Activated naive CD4-positive, alpha-beta T cell treated with anti-CD3 and anti-CD28 coated beads for 36 hours (primary cell): ENCODE measurements around the gene DYNC1LI1. TPM values are rescaled to one million over a fixed set of nuclear protein-coding genes. Genes with fewer than 3 reads are reported as not detected.
"Not testable (repeated sequence)": the region's sequence is repeated elsewhere in the genome, so short reads cannot be mapped to it uniquely, and the experiment has no call there.

Experiments used
- CTCF ChIA-PET: fragments of 350-600 bp; sonication (Branson Sonifier 250); formaldehyde crosslinking; loops from one replicate; lab custom pipeline; 2021; ENCODE audit warnings: antibody characterized with exemption; lab: Charles Lee
- DNase-seq: peaks from one replicate; pipeline ENCODE4 v3.0.0-alpha.2; 2020
- H3K27ac Mint-ChIP-seq: one replicate; pipeline ENCODE4 v1.8.0; 2021; ENCODE audit warnings: mild to moderate bottlenecking, mixed read lengths
- H3K27me3 Mint-ChIP-seq: one replicate; pipeline ENCODE4 v1.8.0; 2021; ENCODE audit warnings: low read depth, mixed read lengths
- H3K36me3 Mint-ChIP-seq: one replicate; pipeline ENCODE4 v1.8.0; 2021; ENCODE audit warnings: low read depth, mixed read lengths
- H3K4me1 Mint-ChIP-seq: one replicate; pipeline ENCODE4 v1.8.0; 2021; ENCODE audit warnings: low read depth, mixed read lengths
- H3K4me3 Mint-ChIP-seq: one replicate; pipeline ENCODE4 v1.8.0; 2021; ENCODE audit warnings: mild to moderate bottlenecking, moderate library complexity, mixed read lengths
- H3K9me3 Mint-ChIP-seq: one replicate; pipeline ENCODE4 v1.8.0; 2021; ENCODE audit warnings: mixed read lengths
- intact Hi-C: fragments of 100-400 bp; cut with micrococcal nuclease; formaldehyde crosslinking; loops from one replicate; pipeline ENCODE4 v1.15.1; 2023
- total RNA-seq, 2 experiments: library from RNA; stranded (reverse); gene quantifications; one replicate each; pipeline ENCODE4 v1.2.3, GENCODE V29; 2021

DYNC1LI1 gene
- total RNA-seq, 2 experiments from 2014 or later = 29.8 to 33.1 TPM

DNA sequence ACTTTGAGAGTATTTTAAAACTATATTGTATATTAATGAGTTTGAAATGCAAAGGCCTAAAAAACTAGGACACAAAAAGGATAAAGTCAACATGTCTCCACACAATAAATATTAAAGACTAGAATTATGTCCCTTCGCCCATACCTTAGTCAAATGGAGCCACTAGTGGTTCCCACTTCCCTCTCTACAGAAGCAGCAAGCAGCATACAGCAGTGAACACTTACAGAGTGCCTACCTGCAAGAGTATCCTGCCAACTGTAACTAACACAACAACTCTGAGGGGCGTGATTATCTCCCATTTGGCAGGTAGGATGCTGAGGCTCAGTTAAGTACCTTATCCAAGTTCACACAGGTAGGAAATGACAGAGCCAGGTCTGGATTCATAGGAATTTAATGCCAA lies 17.2 kb downstream of the DYNC1LI1 start:
- Mint-ChIP-seq H3K9me3 (no peaks in the 10 kb centered on the region), H3K4me3 (no peak overlapping the region), H3K4me1 (peaks cover 26% of the 10 kb centered on the region), H3K36me3 (peaks cover 1% of the 10 kb centered on the region), H3K27ac (no peak overlapping the region), H3K27me3 (no peaks in the 10 kb centered on the region)
- CTCF ChIA-PET = interaction anchor here (0.7 kb wide), 1 partner anchor 307 kb away, joined by 3 read pairs; no protein-coding TSS in a partner anchor
- no peak for DNase-seq
- intact Hi-C loops = no loop called here

DNA sequence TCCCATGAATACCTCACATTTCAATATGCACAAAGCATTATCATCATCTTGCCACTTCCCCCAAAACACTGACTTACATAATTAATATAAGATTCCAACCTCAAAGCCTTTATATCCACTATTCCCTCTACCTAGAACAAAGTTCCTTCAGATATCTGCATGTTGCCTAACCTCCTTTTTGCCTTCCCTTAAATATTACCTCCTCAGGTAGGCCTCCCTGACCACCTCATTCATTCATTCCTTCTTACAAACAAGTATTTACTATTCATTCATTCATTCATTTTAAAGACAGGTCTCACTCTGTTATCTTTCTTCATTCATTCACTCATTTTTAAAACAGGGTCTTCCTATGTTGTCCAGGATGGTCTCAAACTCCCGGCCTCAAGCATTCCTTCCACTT lies 18.6 kb downstream of the DYNC1LI1 start:
- DNase-seq = no peak
- H3K27ac Mint-ChIP-seq = no peak overlapping the region
- H3K36me3 Mint-ChIP-seq = peaks cover 1% of the 10 kb centered on the region
- no peaks in the 10 kb centered on the region for H3K27me3 Mint-ChIP-seq
- CTCF ChIA-PET = interaction anchor here (0.6 kb wide), 1 partner anchor 493 kb away, joined by 3 read pairs; no protein-coding TSS in a partner anchor
- intact Hi-C loops = no loop called here
- H3K9me3 Mint-ChIP-seq = no peaks in the 10 kb centered on the region
- no peak overlapping the region for H3K4me3 Mint-ChIP-seq
- H3K4me1 Mint-ChIP-seq = peaks cover 26% of the 10 kb centered on the region

DNA sequence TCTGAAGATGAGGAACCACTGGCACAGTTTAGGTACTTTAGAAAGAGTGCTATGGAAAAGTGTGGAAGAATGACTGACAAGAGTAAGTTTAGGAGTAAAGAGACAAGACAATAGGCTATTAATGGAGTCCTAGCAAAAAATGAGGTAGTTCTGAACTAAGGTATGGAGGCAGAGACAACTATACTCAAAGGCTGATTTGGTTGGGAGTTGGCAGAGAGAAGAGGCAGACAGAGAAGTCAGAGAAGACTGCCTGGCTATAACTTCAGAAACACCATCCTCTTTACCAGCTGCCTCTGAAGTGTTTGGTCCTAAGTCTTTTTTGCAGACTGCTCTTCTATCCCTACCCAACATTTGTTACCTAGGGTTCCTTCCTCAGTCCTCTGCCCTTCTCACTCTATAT lies 19.2 kb downstream of the DYNC1LI1 start:
- H3K27me3 Mint-ChIP-seq = no peaks in the 10 kb centered on the region
- no peak overlapping the region for H3K4me3 Mint-ChIP-seq
- H3K9me3 Mint-ChIP-seq = no peaks in the 10 kb centered on the region
- intact Hi-C loops = no loop called here
- no peak for DNase-seq
- CTCF ChIA-PET = interaction anchor here (0.6 kb wide), 1 partner anchor 492 kb away, joined by 3 read pairs; no protein-coding TSS in a partner anchor
- peaks cover 22% of the 10 kb centered on the region for H3K4me1 Mint-ChIP-seq
- no peak overlapping the region for H3K27ac Mint-ChIP-seq
- H3K36me3 Mint-ChIP-seq = peaks cover 3% of the 10 kb centered on the region

DNA sequence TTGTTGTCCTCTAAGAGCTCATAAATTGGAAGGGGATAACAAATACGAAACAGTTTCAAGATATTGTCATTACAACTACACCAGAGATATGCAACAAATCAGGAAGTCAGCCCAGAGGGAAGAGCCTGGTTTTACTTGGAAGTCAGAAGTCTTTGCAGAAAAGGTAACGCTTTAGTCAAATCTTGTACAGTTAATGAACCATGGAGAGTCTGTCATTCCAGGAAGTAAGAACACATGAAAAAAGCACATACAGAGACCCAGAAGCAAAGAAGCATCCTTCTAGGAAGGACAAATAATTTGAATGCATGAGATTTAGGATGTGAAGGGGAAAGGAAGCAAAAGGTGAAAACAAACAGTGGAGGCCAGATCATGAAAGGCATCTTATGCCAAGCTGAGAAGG lies 19.6 kb downstream of the DYNC1LI1 start:
- no peak overlapping the region for H3K4me3 Mint-ChIP-seq
- H3K4me1 Mint-ChIP-seq = peaks cover 21% of the 10 kb centered on the region
- H3K27ac Mint-ChIP-seq = no peak overlapping the region
- H3K27me3 Mint-ChIP-seq = no peaks in the 10 kb centered on the region
- intact Hi-C loops = no loop called here
- no peak for DNase-seq
- CTCF ChIA-PET = no interaction called here
- no peaks in the 10 kb centered on the region for H3K9me3 Mint-ChIP-seq
- peaks cover 5% of the 10 kb centered on the region for H3K36me3 Mint-ChIP-seq

DNA sequence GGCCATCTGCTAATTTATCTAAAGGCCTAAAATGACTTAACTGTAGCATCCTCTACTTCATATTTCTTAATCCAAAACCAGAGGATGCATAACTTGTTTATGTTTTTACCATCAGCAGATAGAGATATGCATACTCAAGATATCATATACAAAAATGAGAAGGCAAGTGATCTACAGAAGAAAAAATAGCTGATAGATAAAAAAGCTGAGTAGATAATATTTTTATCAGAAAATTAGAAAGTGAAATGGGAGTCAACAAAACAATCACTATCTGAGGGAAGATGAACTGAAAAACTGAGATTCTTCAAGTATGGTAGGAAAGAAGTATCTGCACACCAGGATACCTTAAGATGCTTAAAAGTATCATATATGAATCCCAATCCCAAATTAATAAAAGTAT lies 25.4 kb downstream of the DYNC1LI1 start:
- H3K27me3 Mint-ChIP-seq = no peaks in the 10 kb centered on the region
- peaks cover 8% of the 10 kb centered on the region for H3K36me3 Mint-ChIP-seq
- intact Hi-C loops = no loop called here
- no peaks in the 10 kb centered on the region for H3K9me3 Mint-ChIP-seq
- H3K4me1 Mint-ChIP-seq = peaks cover 15% of the 10 kb centered on the region
- no peak for DNase-seq
- H3K4me3 Mint-ChIP-seq = no peak overlapping the region
- H3K27ac Mint-ChIP-seq = no peak overlapping the region
- CTCF ChIA-PET = interaction anchor here (0.6 kb wide), 1 partner anchor 34 kb away, joined by 3 read pairs; no protein-coding TSS in a partner anchor

DNA sequence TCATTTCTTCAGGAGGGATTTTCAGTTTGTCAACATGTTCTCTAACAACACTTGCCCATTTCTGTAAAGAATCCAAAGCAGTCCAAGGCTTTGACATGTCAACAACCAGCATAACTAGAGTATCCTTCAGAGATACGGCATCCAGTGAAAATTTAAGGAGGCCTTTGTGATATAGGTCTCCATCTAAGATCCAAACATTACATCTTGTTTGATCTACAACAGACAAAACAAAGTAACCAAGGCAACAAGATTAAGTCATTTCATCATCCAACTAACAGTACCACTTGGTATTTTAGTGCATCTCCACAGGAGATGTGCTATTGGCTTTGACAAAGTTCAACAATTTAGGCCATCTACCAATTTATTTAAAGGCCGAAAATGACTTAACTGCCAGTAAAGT lies 25.8 kb downstream of the DYNC1LI1 start:
- Mint-ChIP-seq H3K4me3 (no peak overlapping the region), H3K9me3 (no peaks in the 10 kb centered on the region), H3K27ac (peak overlapping the region; percentile 63), H3K36me3 (peaks cover 8% of the 10 kb centered on the region), H3K27me3 (no peaks in the 10 kb centered on the region), H3K4me1 (peaks cover 15% of the 10 kb centered on the region)
- DNase-seq = no peak
- intact Hi-C loops = no loop called here
- CTCF ChIA-PET = no interaction called here

DNA sequence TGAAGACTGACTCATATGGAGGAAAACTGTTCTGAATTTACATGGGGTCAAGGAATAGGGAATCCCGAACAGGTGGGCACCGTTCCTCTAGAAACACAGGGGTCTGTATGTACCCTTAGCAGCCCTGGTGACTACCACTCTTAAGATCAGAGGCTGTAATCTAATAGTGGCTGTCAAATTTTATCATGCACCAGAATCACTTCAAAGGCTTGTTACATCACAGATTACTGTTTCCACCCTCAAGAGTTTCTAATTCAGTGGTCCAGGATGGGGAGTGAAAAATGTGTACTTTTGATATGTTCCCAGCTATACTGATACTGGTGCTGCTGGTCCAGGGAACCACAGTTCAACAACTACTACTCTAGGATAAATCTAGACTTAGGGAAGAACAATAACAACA lies 27.9 kb downstream of the DYNC1LI1 start:
- H3K27me3 Mint-ChIP-seq = no peaks in the 10 kb centered on the region
- no peaks in the 10 kb centered on the region for H3K9me3 Mint-ChIP-seq
- no peak overlapping the region for H3K27ac Mint-ChIP-seq
- peaks cover 15% of the 10 kb centered on the region for H3K4me1 Mint-ChIP-seq
- H3K36me3 Mint-ChIP-seq = peaks cover 10% of the 10 kb centered on the region
- H3K4me3 Mint-ChIP-seq = no peak overlapping the region
- DNase-seq = no peak
- intact Hi-C loops = no loop called here
- CTCF ChIA-PET = no interaction called here

DNA sequence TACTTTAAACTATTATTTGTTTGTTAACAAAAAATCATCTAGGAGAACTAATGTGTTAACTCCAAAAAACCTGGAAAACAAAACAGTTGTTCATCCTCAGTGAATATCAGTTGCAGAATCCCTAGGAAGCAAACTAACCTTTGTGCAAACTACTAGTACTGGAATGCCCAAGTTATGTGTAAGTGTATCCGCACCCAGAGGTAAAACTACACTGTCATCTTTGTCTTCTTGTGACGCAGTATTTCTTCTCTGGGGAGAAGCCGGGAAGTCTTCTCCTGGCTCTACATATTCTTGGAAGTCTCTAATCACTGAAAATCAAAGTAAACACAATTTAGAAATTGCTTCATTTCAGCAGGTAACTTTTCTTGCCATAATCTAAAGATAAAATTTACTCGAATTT lies 29.8 kb downstream of the DYNC1LI1 start:
- DNase-seq = no peak
- H3K4me1 Mint-ChIP-seq = peaks cover 11% of the 10 kb centered on the region
- intact Hi-C loops = no loop called here
- H3K27ac Mint-ChIP-seq = no peak overlapping the region
- no peaks in the 10 kb centered on the region for H3K27me3 Mint-ChIP-seq
- no peaks in the 10 kb centered on the region for H3K9me3 Mint-ChIP-seq
- peaks cover 10% of the 10 kb centered on the region for H3K36me3 Mint-ChIP-seq
- CTCF ChIA-PET = no interaction called here
- H3K4me3 Mint-ChIP-seq = no peak overlapping the region

DNA sequence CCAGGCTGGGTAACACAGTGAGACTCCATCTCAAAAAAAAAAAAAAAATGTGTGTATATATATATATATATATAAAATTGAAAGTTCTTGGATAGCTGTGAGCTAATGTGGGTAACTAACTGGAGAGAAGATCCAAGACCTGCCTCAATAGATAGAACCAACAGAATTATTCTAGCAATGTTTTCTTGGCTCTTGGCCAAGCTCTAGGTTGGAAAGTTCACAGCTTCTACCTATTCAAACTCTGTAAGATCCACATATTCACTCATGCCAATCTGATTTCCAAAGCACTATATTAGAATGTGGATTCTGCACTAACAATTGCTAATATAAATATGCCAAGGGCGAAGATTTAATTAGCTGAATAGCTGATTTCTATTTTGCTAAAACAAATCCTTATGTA lies 38.2 kb downstream of the DYNC1LI1 start:
- Mint-ChIP-seq H3K27ac (no peak overlapping the region), H3K4me3 (no peak overlapping the region), H3K27me3 (no peaks in the 10 kb centered on the region), H3K36me3 (peaks cover 25% of the 10 kb centered on the region), H3K4me1 (peaks cover 11% of the 10 kb centered on the region), H3K9me3 (no peaks in the 10 kb centered on the region)
- intact Hi-C loops = no loop called here
- no peak for DNase-seq
- CTCF ChIA-PET = interaction anchor here (0.9 kb wide), 1 partner anchor 15 kb away, joined by 6 read pairs; no protein-coding TSS in a partner anchor

DNA sequence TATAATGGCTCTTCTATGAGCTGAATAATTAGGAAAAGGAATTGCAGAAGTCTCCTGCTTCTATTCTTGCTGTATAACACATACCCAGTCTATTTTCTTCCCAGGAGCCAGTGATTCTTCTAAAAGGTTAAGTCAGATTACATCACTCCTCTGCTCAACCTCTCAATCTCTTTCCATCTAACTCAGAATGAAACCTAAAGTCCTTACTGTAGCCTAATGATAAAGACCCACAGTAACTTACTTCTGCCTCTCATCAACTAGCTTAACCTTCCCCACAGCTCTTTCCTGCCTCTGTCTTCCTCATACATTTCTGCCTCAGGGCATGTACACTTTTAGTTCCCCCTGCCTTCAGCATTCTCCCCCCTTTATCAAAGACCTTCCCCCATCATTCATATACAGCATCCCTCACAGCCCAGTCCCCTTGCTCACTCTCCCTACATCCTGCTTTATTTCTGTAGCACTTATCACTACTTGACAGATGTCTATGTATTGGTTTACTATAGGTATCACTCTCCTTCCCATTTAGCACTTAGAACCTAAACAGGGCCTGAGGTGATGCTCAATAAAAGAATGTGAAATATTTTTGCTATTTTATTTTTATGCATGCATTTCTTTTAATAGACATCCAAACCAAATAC lies 39.5 kb downstream of the DYNC1LI1 start:
- CTCF ChIA-PET = no interaction called here
- no peaks in the 10 kb centered on the region for H3K9me3 Mint-ChIP-seq
- H3K27me3 Mint-ChIP-seq = no peaks in the 10 kb centered on the region
- H3K4me3 Mint-ChIP-seq = no peak overlapping the region
- H3K36me3 Mint-ChIP-seq = peaks cover 27% of the 10 kb centered on the region
- DNase-seq = no peak
- H3K27ac Mint-ChIP-seq = peak overlapping the region; percentile 59
- H3K4me1 Mint-ChIP-seq = peaks cover 11% of the 10 kb centered on the region
- intact Hi-C loops = no loop called here

DNA sequence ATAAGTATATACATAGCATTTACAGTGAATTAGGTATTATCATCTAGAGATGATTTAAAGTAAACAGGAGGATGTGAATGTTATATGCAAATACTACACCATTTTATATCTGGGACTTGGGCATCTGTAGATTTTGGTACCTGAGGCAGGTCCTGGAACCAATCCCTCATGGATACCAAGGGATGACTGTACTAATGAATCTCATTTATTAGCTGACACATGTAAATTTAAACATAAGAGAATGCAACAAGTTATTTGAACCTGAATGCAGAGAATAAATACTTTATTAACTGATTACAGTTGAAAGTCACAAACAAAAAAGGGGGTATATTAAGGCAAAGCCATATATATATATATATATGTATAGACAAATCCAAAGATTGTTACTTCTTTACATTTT lies 44.9 kb downstream of the DYNC1LI1 start:
- Mint-ChIP-seq H3K27me3 (no peaks in the 10 kb centered on the region), H3K4me1 (peaks cover 3% of the 10 kb centered on the region), H3K27ac (no peak overlapping the region), H3K9me3 (no peaks in the 10 kb centered on the region), H3K36me3 (peaks cover 28% of the 10 kb centered on the region), H3K4me3 (no peak overlapping the region)
- intact Hi-C loops = no loop called here
- DNase-seq = no peak
- CTCF ChIA-PET = no interaction called here

DNA sequence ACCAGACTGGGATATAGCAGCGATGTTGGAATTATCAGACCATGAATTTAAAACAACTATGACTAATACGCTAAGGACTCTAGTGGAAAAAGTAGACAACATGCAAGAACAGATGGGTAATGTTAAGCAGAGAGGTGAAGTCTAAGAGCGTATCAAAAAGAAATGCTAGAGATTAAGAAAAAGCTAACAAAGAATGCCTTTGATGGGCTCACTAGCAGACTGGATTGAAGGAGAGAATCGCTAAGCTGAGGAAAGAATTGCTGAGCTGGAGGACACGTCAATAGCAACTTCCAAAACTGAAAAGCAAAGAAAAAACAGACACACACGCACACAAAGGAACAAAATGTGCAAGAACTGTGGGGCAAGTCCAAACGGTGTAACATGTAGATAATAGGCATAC lies 48.0 kb downstream of the DYNC1LI1 start:
- H3K9me3 Mint-ChIP-seq = no peaks in the 10 kb centered on the region
- H3K27me3 Mint-ChIP-seq = no peaks in the 10 kb centered on the region
- CTCF ChIA-PET = interaction anchor here (0.9 kb wide), 1 partner anchor 12 kb away, joined by 3 read pairs; no protein-coding TSS in a partner anchor
- intact Hi-C loops = no loop called here
- no peak overlapping the region for H3K4me3 Mint-ChIP-seq
- peaks cover 22% of the 10 kb centered on the region for H3K36me3 Mint-ChIP-seq
- no peaks in the 10 kb centered on the region for H3K4me1 Mint-ChIP-seq
- H3K27ac Mint-ChIP-seq = no peak overlapping the region
- no peak for DNase-seq

DNA sequence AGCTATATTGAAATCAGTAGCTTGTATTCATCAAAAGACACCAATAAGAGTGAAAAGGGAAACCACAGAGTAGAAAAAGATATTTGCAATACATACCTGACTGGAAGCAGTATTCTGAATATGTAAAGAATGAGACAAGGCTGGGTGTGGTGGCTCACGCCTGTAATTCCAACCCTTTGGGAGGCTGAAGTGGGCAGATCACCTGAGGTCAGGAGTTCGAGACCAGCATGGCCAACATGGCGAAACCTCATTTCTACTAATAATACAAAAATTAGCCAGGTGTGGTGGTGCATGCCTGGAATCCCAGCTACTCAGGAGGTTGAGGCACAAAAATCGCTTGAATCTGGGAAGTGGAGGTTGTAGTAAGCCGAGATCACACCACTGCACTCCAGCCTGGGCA lies 51.7 kb downstream of the DYNC1LI1 start:
- H3K9me3 Mint-ChIP-seq, H3K4me3 Mint-ChIP-seq, intact Hi-C loops, DNase-seq, H3K4me1 Mint-ChIP-seq, H3K36me3 Mint-ChIP-seq, H3K27ac Mint-ChIP-seq, H3K27me3 Mint-ChIP-seq: not testable (repeated sequence)
- CTCF ChIA-PET = interaction anchor here (1.0 kb wide), 2 partner anchors 9 to 215 kb away, joined by 3 to 4 read pairs; no protein-coding TSS in a partner anchor
